ENCODE measurements around the gene CNTFR.

DNA sequence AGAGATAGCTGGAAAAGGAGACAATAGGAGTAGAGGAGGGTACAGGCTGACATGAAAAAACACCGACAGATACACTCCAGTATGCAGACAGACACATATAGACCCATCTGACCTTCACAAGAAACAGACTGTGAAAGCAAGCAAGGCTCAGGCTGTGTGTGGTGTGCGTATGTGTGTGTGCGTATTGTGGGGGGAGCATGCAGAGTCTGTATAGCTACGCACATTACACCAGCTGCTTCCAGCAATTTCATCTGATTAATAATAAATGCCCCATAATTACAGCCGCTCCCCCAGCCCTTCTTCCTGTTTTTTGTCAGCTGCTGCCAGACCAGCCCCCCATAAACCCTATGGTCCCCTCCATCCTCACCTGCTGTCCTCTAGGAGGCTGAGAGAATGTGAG lies 6.7 kb downstream of the CNTFR start:
- TF ChIP-seq, protein P1, sequence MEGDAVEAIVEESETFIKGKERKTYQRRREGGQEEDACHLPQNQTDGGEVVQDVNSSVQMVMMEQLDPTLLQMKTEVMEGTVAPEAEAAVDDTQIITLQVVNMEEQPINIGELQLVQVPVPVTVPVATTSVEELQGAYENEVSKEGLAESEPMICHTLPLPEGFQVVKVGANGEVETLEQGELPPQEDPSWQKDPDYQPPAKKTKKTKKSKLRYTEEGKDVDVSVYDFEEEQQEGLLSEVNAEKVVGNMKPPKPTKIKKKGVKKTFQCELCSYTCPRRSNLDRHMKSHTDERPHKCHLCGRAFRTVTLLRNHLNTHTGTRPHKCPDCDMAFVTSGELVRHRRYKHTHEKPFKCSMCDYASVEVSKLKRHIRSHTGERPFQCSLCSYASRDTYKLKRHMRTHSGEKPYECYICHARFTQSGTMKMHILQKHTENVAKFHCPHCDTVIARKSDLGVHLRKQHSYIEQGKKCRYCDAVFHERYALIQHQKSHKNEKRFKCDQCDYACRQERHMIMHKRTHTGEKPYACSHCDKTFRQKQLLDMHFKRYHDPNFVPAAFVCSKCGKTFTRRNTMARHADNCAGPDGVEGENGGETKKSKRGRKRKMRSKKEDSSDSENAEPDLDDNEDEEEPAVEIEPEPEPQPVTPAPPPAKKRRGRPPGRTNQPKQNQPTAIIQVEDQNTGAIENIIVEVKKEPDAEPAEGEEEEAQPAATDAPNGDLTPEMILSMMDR (IDR thresholded peaks at IDR 0.05) = no peak
- no peak for TF ChIP-seq POLR2A (IDR thresholded peaks at IDR 0.05)
